ENCODE measurements around the gene HAUS7. TPM values are rescaled to one million over a fixed set of nuclear protein-coding genes. Genes with fewer than 3 reads are reported as not detected.

Gene HAUS7
- total and polyA plus RNA-seq, 12 donors: 12.7 to 45.3 (median 19.2) TPM

DNA sequence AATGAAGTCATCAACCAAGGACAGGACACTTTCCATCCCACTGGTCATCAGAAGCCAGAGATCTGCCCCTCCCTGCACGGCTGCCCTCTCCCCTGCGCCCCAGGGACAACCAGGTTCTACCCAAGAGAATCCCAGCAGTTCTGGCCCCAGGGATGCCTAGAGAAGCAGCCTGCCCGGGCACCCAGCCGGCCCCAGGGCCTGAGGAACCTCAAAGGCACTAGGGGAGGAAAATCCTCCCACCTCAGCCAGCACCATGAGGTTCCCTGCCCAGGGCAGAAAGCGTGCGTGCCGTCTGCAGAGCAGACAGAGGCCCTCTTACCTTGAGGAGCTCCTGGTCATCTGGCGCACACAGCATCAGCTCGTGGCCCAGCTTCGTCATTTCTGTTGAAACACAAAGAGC lies 8.1 kb downstream of the HAUS7 start:
- peaks cover 0 to 6% (median 0%) of the 10 kb centered on the region in 9 donors for H3K4me1 ChIP-seq
- no peak for DNase-seq
- no peaks in the 10 kb centered on the region for H3K9me3 ChIP-seq
- H3K27me3 ChIP-seq: peaks cover 0 to 9% (median 0%) of the 10 kb centered on the region in 7 donors
- ATAC-seq: no peak
- 93% methylated on average over 8 to 10 of the region's 10 CpGs for WGBS, 2 donors
- H3K4me3 ChIP-seq: no peak overlapping the region
- H3K36me3 ChIP-seq: peaks cover 0 to 27% (median 0%) of the 10 kb centered on the region in 9 donors
- intact Hi-C loops (cut with DNase I): loop anchor here in 2 of 10 donors (5.0 kb wide), 1 partner anchor 45 kb away; no protein-coding TSS in a partner anchor
- no peak for TF ChIP-seq CTCF (IDR thresholded peaks at IDR 0.05)
- no peak overlapping the region for H3K27ac ChIP-seq

GRCh38 chrX:153460826-153461225 lies 9.6 kb downstream of the HAUS7 start:
- ATAC-seq (peak in 3 of 8 donors; percentile 49 to 56 (median 55)), DNase-seq (peak; percentile 29 to 45)
- H3K9me3 ChIP-seq: no peaks in the 10 kb centered on the region
- 49 to 52% methylated on average over 7 of the region's 7 CpGs for WGBS, 2 donors
- H3K4me3 ChIP-seq: no peak overlapping the region
- peaks cover 0 to 8% (median 0%) of the 10 kb centered on the region in 9 donors for H3K4me1 ChIP-seq
- intact Hi-C loops (cut with DNase I): loop anchor here in 2 of 10 donors (5.0 kb wide), 1 partner anchor 46 kb away; no protein-coding TSS in a partner anchor
- TF ChIP-seq CTCF (IDR thresholded peaks at IDR 0.05): peak; percentile 11 to 66 (median 50)
- no peak overlapping the region for H3K27ac ChIP-seq
- peaks cover 0 to 33% (median 0%) of the 10 kb centered on the region in 9 donors for H3K36me3 ChIP-seq
- peaks cover 0 to 9% (median 0%) of the 10 kb centered on the region in 7 donors for H3K27me3 ChIP-seq

GRCh38 chrX:153459986-153460385 lies 10.4 kb downstream of the HAUS7 start:
- intact Hi-C loops (cut with DNase I): loop anchor here in 3 of 10 donors (5.0 to 10.0 kb wide), 2 partner anchors 45 to 47 kb away; no protein-coding TSS in a partner anchor
- Histone ChIP-seq H3K36me3 (peaks cover 0 to 41% (median 0%) of the 10 kb centered on the region in 9 donors), H3K4me1 (peaks cover 0 to 9% (median 0%) of the 10 kb centered on the region in 9 donors), H3K4me3 (no peak overlapping the region), H3K9me3 (no peaks in the 10 kb centered on the region), H3K27me3 (peaks cover 0 to 9% (median 0%) of the 10 kb centered on the region in 7 donors), H3K27ac (no peak overlapping the region)
- no peak for DNase-seq
- no peak for TF ChIP-seq CTCF (IDR thresholded peaks at IDR 0.05)
- WGBS, 2 donors: 72 to 83% methylated on average over 4 of the region's 4 CpGs
- peak in 1 of 8 donors; percentile 29 for ATAC-seq

DNA sequence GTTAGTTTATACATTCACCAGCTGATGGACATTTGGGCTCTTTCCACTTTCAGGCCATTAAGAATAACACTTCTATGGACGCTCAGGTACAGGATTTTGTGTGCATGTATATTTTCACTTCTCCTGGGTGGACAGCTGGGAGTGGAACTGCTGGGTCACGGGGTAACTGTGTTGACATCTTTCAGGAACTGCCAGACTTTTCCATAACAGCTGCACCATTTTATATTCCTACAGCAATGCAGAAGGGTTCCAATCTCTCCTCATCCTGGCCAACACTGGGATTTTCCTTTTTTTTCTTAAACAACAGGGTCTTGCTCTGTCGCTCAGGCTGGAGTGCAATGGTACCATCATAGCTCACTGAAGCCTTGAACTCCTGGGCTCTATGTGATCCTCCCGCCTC lies 11.9 kb downstream of the HAUS7 start:
- Histone ChIP-seq H3K4me1 (peaks cover 0 to 9% (median 0%) of the 10 kb centered on the region in 9 donors), H3K4me3 (no peak overlapping the region), H3K36me3 (peaks cover 0 to 55% (median 0%) of the 10 kb centered on the region in 9 donors), H3K27ac (no peak overlapping the region), H3K9me3 (no peaks in the 10 kb centered on the region), H3K27me3 (peaks cover 0 to 9% (median 0%) of the 10 kb centered on the region in 7 donors)
- no peak for ATAC-seq
- WGBS, 2 donors: 86% methylated on average over 4 of the region's 4 CpGs
- no peak for DNase-seq
- TF ChIP-seq CTCF (IDR thresholded peaks at IDR 0.05): no peak
- intact Hi-C loops (cut with DNase I): loop anchor here in 1 of 10 donors (10.0 kb wide), 1 partner anchor 46 kb away; no protein-coding TSS in a partner anchor

All from heart right ventricle (tissue), 16 donors.